Osteocyte (in vitro differentiated cells): ENCODE data around the gene NBDY. TPM values are rescaled to one million over a fixed set of nuclear protein-coding genes. Genes with fewer than 3 reads are reported as not detected.

Source experiments
- DNase-seq: peaks from one replicate; pipeline ENCODE4 v3.0.0; 2021; ENCODE audit warnings: mixed read lengths; ENCODE audit not compliant: unreplicated experiment; ENCODE audit errors: extremely low spot score
- H3K27ac Mint-ChIP-seq: one replicate; pipeline ENCODE4 v1.8.0; 2021; ENCODE audit warnings: mild to moderate bottlenecking, mixed read lengths; ENCODE audit not compliant: unreplicated experiment
- H3K27me3 Mint-ChIP-seq: one replicate; pipeline ENCODE4 v1.8.0; 2021; ENCODE audit warnings: mixed read lengths; ENCODE audit not compliant: unreplicated experiment
- H3K36me3 Mint-ChIP-seq: one replicate; pipeline ENCODE4 v1.8.0; 2021; ENCODE audit warnings: mixed read lengths; ENCODE audit not compliant: unreplicated experiment
- H3K4me1 Mint-ChIP-seq: one replicate; pipeline ENCODE4 v1.8.0; 2021; ENCODE audit warnings: mixed read lengths; ENCODE audit not compliant: unreplicated experiment
- H3K4me3 Mint-ChIP-seq: one replicate; pipeline ENCODE4 v1.8.0; 2021; ENCODE audit warnings: mild to moderate bottlenecking, moderate library complexity, mixed read lengths; ENCODE audit not compliant: unreplicated experiment
- H3K9me3 Mint-ChIP-seq: one replicate; pipeline ENCODE4 v1.8.0; 2021; ENCODE audit warnings: mixed read lengths; ENCODE audit not compliant: unreplicated experiment
- total RNA-seq: library from RNA; stranded (reverse); gene quantifications from 2 replicates; pipeline ENCODE4 v1.2.1, GENCODE V29; 2021
- TF ChIP-seq, protein P1 (sequence below): fragments of 200-600 bp; sonication (generic); IDR thresholded peaks from 2 replicates; pipeline ENCODE4 v1.5.0; 2021; ENCODE audit warnings: antibody characterized with exemption, mild to moderate bottlenecking, moderate library complexity

Gene NBDY
- total RNA-seq, 1 donor from 2014 or later, result 61.1 TPM

DNA sequence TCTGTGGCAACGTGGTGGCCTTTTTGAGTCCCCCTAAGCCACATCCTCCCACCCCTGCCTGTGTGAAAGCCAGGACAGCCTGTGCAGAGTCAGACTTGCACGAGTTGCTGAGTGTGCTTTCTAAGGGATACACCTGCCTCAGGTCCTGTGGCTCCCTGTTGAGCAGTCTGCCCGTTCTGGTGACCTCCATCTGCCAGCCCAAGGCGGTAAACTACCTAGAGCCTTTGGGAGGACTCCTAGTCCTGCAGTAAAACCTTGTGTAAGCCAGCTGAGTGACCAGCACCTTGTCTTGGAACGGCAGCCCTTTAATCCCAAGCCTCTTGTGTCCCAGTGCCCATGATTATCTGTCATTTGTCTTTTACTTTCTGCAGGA is 69.3 kb downstream of the NBDY start:
- peaks cover 7% of the 10 kb centered on the region for H3K4me1 Mint-ChIP-seq
- no peak overlapping the region for H3K4me3 Mint-ChIP-seq
- peaks cover 2% of the 10 kb centered on the region for H3K36me3 Mint-ChIP-seq
- H3K27me3 Mint-ChIP-seq, result no peaks in the 10 kb centered on the region
- DNase-seq, result peak; percentile 32
- H3K9me3 Mint-ChIP-seq, result peaks cover 16% of the 10 kb centered on the region
- TF ChIP-seq, protein P1, sequence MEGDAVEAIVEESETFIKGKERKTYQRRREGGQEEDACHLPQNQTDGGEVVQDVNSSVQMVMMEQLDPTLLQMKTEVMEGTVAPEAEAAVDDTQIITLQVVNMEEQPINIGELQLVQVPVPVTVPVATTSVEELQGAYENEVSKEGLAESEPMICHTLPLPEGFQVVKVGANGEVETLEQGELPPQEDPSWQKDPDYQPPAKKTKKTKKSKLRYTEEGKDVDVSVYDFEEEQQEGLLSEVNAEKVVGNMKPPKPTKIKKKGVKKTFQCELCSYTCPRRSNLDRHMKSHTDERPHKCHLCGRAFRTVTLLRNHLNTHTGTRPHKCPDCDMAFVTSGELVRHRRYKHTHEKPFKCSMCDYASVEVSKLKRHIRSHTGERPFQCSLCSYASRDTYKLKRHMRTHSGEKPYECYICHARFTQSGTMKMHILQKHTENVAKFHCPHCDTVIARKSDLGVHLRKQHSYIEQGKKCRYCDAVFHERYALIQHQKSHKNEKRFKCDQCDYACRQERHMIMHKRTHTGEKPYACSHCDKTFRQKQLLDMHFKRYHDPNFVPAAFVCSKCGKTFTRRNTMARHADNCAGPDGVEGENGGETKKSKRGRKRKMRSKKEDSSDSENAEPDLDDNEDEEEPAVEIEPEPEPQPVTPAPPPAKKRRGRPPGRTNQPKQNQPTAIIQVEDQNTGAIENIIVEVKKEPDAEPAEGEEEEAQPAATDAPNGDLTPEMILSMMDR, result no peak
- H3K27ac Mint-ChIP-seq, result no peak overlapping the region

DNA sequence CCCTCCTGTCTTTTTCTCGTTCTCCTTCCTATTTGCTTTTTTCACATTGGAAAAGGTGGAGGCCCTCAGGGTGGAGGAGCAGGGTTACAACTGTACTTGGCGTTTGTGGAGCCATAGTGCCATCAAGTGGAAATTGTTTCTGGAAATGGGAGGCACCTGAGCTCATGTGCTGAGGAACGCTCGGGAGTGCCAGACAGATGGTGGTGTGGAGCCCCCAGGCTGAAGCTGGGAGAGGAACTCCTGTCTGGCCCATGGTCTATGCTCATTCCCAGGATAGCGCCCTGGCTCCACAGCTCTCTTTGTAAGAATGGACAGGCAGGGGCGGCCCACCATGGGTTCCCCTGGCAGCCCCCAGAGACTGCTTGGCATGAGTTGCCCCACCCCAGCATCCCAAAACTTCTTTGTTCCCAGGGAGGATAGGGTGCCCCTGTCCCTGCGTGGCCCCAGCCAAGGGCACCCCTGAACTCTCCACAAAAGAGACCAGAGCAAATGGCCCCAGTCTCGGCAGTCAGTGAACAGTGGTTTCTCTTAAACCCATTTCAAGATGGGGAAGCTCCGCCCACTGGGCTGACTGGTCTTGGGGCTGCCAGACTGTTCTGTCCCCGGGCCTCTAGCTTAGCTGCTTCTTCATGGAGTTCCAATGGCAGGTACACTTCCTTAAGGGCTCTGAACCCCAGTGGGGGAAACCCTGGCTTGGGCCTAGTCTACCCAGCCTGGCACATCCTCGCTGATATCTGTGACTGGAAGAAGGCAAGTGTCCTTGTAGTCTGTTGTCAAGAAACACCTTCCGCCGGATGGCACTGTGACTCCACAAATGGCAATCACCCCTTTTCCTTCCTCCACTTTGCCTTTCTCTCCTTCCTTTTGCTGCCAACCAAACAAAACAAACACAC is 70.1 kb downstream of the NBDY start:
- DNase-seq, result peak; percentile 54
- Mint-ChIP-seq H3K4me3 (no peak overlapping the region), H3K9me3 (peaks cover 16% of the 10 kb centered on the region)

DNA sequence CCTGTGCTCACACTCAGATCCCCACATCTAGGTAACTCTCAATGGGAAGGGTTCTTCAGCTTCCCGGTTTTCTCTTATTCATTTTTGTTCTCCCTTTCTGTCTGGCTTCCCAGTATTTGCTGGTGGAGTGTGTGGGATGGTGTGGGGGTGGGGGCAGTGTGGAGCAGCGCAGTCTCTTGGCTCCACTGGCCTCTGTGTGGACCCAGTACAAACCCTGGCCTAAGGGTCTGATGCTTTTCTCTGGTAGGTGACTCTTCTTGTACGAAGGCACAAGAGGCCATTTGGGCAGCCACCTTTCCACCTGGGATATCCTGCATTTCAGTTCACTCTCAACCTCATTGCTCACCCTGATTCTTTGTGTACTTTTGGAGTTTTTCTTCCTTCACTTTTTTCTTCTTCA is 71.3 kb downstream of the NBDY start:
- DNase-seq, result no peak
- TF ChIP-seq, protein P1, result no peak
- no peaks in the 10 kb centered on the region for H3K27me3 Mint-ChIP-seq
- no peak overlapping the region for H3K27ac Mint-ChIP-seq
- peaks cover 16% of the 10 kb centered on the region for H3K9me3 Mint-ChIP-seq
- H3K4me3 Mint-ChIP-seq, result no peak overlapping the region
- H3K4me1 Mint-ChIP-seq, result peaks cover 7% of the 10 kb centered on the region
- H3K36me3 Mint-ChIP-seq, result no peaks in the 10 kb centered on the region

More for the DNA sequence above, 70.1 kb downstream of the NBDY start:
- no peaks in the 10 kb centered on the region for H3K36me3 Mint-ChIP-seq
- TF ChIP-seq, protein P1, result no peak
- no peaks in the 10 kb centered on the region for H3K27me3 Mint-ChIP-seq
- H3K27ac Mint-ChIP-seq, result no peak overlapping the region
- H3K4me1 Mint-ChIP-seq, result peaks cover 7% of the 10 kb centered on the region

DNA sequence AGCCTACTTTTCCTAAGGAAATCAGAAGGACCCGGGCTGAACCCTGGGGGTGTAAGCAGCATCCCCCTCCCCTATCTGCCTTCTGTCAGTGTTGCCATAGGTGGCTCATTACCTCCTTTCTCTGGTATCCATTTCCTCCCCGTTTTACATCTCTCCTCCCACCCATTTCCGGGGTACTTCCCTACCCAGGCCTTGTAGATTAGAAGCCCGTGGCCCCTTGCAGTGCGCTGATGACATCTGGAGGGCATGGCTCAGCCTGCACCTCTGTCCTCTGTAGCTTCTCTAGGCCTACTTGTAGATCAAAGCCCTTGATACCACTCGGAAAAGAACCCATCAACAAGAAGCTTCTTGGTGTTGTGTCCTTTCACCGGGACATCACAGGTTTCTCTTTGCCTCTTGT is 71.8 kb downstream of the NBDY start:
- H3K27ac Mint-ChIP-seq, result no peak overlapping the region
- H3K4me3 Mint-ChIP-seq, result no peak overlapping the region
- H3K27me3 Mint-ChIP-seq, result no peaks in the 10 kb centered on the region
- H3K9me3 Mint-ChIP-seq, result peaks cover 15% of the 10 kb centered on the region
- peaks cover 7% of the 10 kb centered on the region for H3K4me1 Mint-ChIP-seq
- DNase-seq, result no peak
- TF ChIP-seq, protein P1, result no peak
- no peaks in the 10 kb centered on the region for H3K36me3 Mint-ChIP-seq

DNA sequence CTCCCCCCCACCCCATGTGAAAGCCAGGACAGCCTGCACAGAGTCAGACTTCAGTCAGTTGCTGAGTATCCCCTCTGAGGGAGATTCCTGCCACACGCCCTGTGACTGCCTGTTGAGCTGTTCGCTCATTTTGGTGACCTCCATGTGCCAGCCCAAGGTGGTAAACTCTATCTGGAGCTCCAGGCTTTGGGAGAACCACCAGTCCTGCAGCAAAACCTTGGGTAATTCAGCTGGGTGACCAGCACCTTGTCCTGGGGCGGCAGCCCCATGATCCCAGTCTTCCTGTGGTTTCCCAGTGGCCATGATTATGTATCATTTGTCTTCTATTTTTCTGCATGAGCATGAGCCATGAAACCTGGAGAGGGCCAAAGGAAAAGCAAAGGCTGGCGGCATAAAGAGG is 73.4 kb downstream of the NBDY start:
- no peak overlapping the region for H3K4me3 Mint-ChIP-seq
- no peak for DNase-seq
- H3K27ac Mint-ChIP-seq, result no peak overlapping the region
- TF ChIP-seq, protein P1, result no peak
- peaks cover 4% of the 10 kb centered on the region for H3K36me3 Mint-ChIP-seq
- H3K27me3 Mint-ChIP-seq, result no peaks in the 10 kb centered on the region
- peaks cover 7% of the 10 kb centered on the region for H3K9me3 Mint-ChIP-seq
- no peaks in the 10 kb centered on the region for H3K4me1 Mint-ChIP-seq
